ENCODE measurements around the gene OXER1. TPM values are rescaled to one million over a fixed set of nuclear protein-coding genes. Genes with fewer than 3 reads are reported as not detected.

Gene OXER1
- polyA plus RNA-seq, 1 donor (not counting 4 experiments of a cell fraction or from before 2014, with no cell fraction given), result not detected

GRCh38 chr2:42810971-42811811 is 47.3 kb upstream of the OXER1 start:
- dilution Hi-C loops (cut with MboI; ENCODE audit: extremely low pct_ligation_motif_present, low sequenced_read_pairs), result no loop called here

GRCh38 chr2:42810121-42810970 is 46.4 kb upstream of the OXER1 start:
- peak; percentile 91 for DNase-seq (ENCODE audit: low read depth, low spot score)
- Histone ChIP-seq H3K4me2 (ENCODE audit: control insufficient read depth, extremely low read depth, insufficient read depth, low read depth, low read length) (peak overlapping the region; percentile 92), H3K36me3 (ENCODE audit: control insufficient read depth in 2 of 2, extremely low read depth in 1 of 2, insufficient read depth in 2 of 2, low read length in 2 of 2) (no peaks in the 10 kb centered on the region), H3K9me1 (ENCODE audit: control insufficient read depth, extremely low read depth, insufficient read depth, low read length) (no peaks in the 10 kb centered on the region), H3K4me3 (ENCODE audit: control insufficient read depth in 2 of 3, extremely low read depth in 1 of 3, insufficient read depth in 2 of 3, low read depth in 1 of 3, low read length in 3 of 3) (peak overlapping the region; percentile 57 to 77 (median 70)), H3K9ac (ENCODE audit: control insufficient read depth, extremely low read depth, insufficient read depth, low read length) (peak overlapping the region; percentile 93), H3K79me2 (ENCODE audit: control insufficient read depth, insufficient read depth, low read length) (no peaks in the 10 kb centered on the region), H2AFZ (ENCODE audit: control insufficient read depth, low read length) (peak overlapping the region; percentile 90), H3K4me1 (ENCODE audit: control insufficient read depth, extremely low read depth, insufficient read depth, low read length) (peaks cover 15% of the 10 kb centered on the region), H3K27ac (ENCODE audit: control insufficient read depth, insufficient read depth, low read length) (peak overlapping the region; percentile 91), H4K20me1 (ENCODE audit: control insufficient read depth, extremely low read depth, insufficient read depth, low read length) (no peaks in the 10 kb centered on the region), H3K9me3 (ENCODE audit: control insufficient read depth, low read depth, low read length) (no peaks in the 10 kb centered on the region), H3K27me3 (ENCODE audit: control insufficient read depth, extremely low read depth, insufficient read depth, low read length) (no peaks in the 10 kb centered on the region)
- no peak for TF ChIP-seq CTCF (optimal IDR thresholded peaks at IDR 0.05 in 1 of 3, IDR thresholded peaks at IDR 0.05 in 1 of 3, conservative IDR thresholded peaks at IDR 0.05 in 1 of 3; ENCODE audit: extremely low read depth in 1 of 3, insufficient read depth in 2 of 3, low read length in 3 of 3)
- no peak for TF ChIP-seq EZH2 (IDR thresholded peaks at IDR 0.05; ENCODE audit: low read length)
- FAIRE-seq, result no peak
- dilution Hi-C loops (cut with MboI; ENCODE audit: extremely low pct_ligation_motif_present, low sequenced_read_pairs), result no loop called here

More at GRCh38 chr2:42810971-42811811, 47.3 kb upstream of the OXER1 start:
- no peaks in the 10 kb centered on the region for H3K9me1 ChIP-seq (ENCODE audit: control insufficient read depth, extremely low read depth, insufficient read depth, low read length)
- TF ChIP-seq CTCF (optimal IDR thresholded peaks at IDR 0.05 in 1 of 3, IDR thresholded peaks at IDR 0.05 in 1 of 3, conservative IDR thresholded peaks at IDR 0.05 in 1 of 3; ENCODE audit: extremely low read depth in 1 of 3, insufficient read depth in 2 of 3, low read length in 3 of 3), result no peak
- TF ChIP-seq EZH2 (IDR thresholded peaks at IDR 0.05; ENCODE audit: low read length), result no peak
- H3K9me3 ChIP-seq (ENCODE audit: control insufficient read depth, low read depth, low read length), result no peaks in the 10 kb centered on the region
- peaks cover 15% of the 10 kb centered on the region for H3K4me1 ChIP-seq (ENCODE audit: control insufficient read depth, extremely low read depth, insufficient read depth, low read length)
- no peaks in the 10 kb centered on the region for H3K79me2 ChIP-seq (ENCODE audit: control insufficient read depth, insufficient read depth, low read length)
- peak overlapping the region; percentile 91 for H3K27ac ChIP-seq (ENCODE audit: control insufficient read depth, insufficient read depth, low read length)
- peak overlapping the region; percentile 90 for H2AFZ ChIP-seq (ENCODE audit: control insufficient read depth, low read length)
- peak overlapping the region; percentile 93 for H3K9ac ChIP-seq (ENCODE audit: control insufficient read depth, extremely low read depth, insufficient read depth, low read length)
- H3K4me3 ChIP-seq (ENCODE audit: control insufficient read depth in 2 of 3, extremely low read depth in 1 of 3, insufficient read depth in 2 of 3, low read depth in 1 of 3, low read length in 3 of 3), result peak overlapping the region; percentile 31 to 77 (median 70)
- H4K20me1 ChIP-seq (ENCODE audit: control insufficient read depth, extremely low read depth, insufficient read depth, low read length), result no peaks in the 10 kb centered on the region
- H3K4me2 ChIP-seq (ENCODE audit: control insufficient read depth, extremely low read depth, insufficient read depth, low read depth, low read length), result peak overlapping the region; percentile 92
- no peak for FAIRE-seq
- no peaks in the 10 kb centered on the region for H3K36me3 ChIP-seq (ENCODE audit: control insufficient read depth in 2 of 2, extremely low read depth in 1 of 2, insufficient read depth in 2 of 2, low read length in 2 of 2)
- H3K27me3 ChIP-seq (ENCODE audit: control insufficient read depth, extremely low read depth, insufficient read depth, low read length), result no peaks in the 10 kb centered on the region
- DNase-seq (ENCODE audit: low read depth, low spot score), result no peak
